A549 treated with AZD9567 at 1 μM for 4 hours (cell line): Measurements from ENCODE around the gene CYTIP. TPM values are rescaled to one million over a fixed set of nuclear protein-coding genes. Genes with fewer than 3 reads are reported as not detected.

Experiments
- total RNA-seq: library from RNA; stranded (reverse); fragments of 200-300 nt; extraction: Qiagen RNA extraction; gene quantifications from 5 replicates; pipeline ENCODE4 v1.2.3, GENCODE V29; 2022; ENCODE audit not compliant: insufficient read depth

CYTIP gene
- not detected in 5 replicates for total RNA-seq

GRCh38 chr2:157443795-157444640 is at the start of gene CYTIP:
TSS of gene CYTIP (minus strand) at chr2:157444089. CDS start at chr2:157444020, 69 bp downstream.

Other genes starting within 250 kb of the CYTIP start
- 1.1 to 2.0 TPM (median 1.7 TPM) in 5 replicates for gene GALNT5, start 186.4 kb downstream of the CYTIP start, total RNA-seq
- not detected in 5 replicates for gene ERMN, start 118.3 kb downstream of the CYTIP start, total RNA-seq
- gene ACVR1C, start 184.8 kb upstream of the CYTIP start, total RNA-seq, result 0.01 to 0.06 TPM (median 0.05 TPM) in 3 of 5 replicates, not detected in the others